ENCODE data around the gene C1orf122.

C1orf122 gene

DNA sequence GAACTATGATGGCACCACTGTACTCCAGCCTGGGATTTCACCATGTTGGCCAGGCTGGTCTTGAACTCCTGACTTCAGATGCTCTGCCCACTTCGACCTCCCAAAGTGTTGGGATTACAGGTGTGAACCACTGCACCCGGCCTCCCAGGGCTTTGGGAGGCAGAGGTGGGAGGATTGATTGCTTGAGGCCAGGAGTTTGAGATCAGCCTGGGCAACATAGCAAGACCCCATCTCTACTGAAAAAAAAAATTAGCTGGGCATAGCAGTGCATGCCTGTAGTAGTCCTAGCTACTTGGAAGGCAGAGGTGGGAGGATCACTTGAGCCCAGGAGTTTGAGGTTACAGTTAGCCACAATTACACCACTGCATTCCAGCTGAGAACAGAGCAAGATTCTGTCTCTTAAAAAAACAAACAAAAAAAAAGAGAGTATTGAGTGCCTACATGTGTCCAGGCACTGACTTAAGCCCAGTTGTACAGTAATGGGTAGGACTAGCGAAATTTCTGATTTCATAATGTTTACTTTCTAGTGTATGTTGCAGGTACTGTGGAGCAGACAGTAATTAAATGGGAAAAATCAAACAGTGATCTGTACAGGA, 9.7 kb upstream of the C1orf122 start:
- no peak for DNase-seq (ENCODE audit: low read depth)

GRCh38 chr1:37802439-37802838, 5.2 kb upstream of the C1orf122 start:
- no peak for DNase-seq (ENCODE audit: low read depth)

DNA sequence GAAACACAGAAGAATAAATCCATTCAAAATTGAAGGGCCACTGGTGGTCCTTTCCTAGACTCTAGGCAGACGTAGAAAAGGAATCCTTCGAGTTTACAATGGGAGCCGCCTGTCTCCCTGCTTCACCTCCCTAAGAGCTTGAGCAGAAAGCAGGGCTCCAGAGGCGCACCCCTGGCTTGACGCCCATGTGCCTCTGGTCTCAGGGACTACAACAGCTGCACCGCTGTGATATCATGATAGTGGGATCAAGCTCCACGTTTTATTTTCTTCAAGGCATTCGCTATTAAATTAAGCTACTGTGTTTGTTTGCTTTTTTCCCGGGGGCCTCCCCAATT, 403 bp upstream of the C1orf122 start:
- no peak for DNase-seq (ENCODE audit: low read depth)

GRCh38 chr1:37808369-37809319, 1.1 kb downstream of the C1orf122 start:
- peak; percentile 47 for DNase-seq (ENCODE audit: low read depth)

- no peak for DNase-seq (ENCODE audit: low read depth)
Measured at GRCh38 chr1:37809942-37810341, 2.4 kb downstream of the C1orf122 start.

GRCh38 chr1:37811027-37811655, 3.6 kb downstream of the C1orf122 start:
- DNase-seq (ENCODE audit: low read depth), result peak; percentile 60

- DNase-seq (ENCODE audit: low read depth), result no peak
Measured at GRCh38 chr1:37813529-37814145, 6.0 kb downstream of the C1orf122 start.

- DNase-seq (ENCODE audit: low read depth), result no peak
Measured at GRCh38 chr1:37814252-37814651, 6.7 kb downstream of the C1orf122 start.

GRCh38 chr1:37817481-37817880, 9.9 kb downstream of the C1orf122 start:
- DNase-seq (ENCODE audit: low read depth), result no peak

DNA sequence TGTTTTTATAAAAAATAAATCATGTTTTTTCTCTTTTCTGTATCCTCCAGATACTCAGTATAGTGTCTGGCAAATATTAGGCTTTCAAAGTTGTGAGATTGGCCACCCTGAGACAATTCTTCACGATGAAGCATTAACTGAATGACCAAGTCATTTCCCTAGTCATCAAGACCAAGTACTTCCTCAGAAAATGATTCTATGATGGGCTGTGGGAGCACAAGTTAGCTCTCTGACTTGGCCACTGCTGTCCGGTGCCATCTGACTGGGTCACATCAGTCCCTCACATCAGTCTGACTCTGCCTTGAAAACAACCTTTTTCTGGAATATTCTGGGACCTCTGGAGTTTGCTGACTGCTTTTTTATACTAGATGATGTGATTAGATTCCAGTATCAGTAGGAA, 13.9 kb downstream of the C1orf122 start:
- DNase-seq (ENCODE audit: low read depth), result no peak

GRCh38 chr1:37822906-37823815, 15.6 kb downstream of the C1orf122 start:
- no peak for DNase-seq (ENCODE audit: low read depth)

- DNase-seq (ENCODE audit: low read depth), result no peak
Measured at GRCh38 chr1:37824001-37824400, 16.4 kb downstream of the C1orf122 start.

DNA sequence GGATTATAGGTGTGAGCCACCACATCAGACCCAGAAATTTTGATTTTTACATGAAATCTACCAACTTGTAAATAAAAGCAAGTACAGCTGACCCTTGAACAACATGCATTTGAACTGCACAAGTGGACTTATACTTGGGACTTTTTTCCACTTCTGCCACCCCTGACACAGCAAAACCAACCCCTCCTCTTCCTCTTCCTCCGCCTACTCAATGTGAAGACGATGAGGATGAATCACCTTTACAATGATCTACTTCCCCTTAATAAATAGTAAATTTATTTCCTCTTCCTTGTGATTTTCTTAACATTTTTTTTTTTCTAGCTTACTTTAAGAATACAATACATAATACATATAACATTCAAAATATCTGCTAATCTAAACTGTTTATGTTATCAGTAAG, 17.9 kb downstream of the C1orf122 start:
- DNase-seq (ENCODE audit: low read depth), result no peak

GRCh38 chr1:37828410-37829074, 21.0 kb downstream of the C1orf122 start:
- DNase-seq (ENCODE audit: low read depth), result no peak

- no peak for DNase-seq (ENCODE audit: low read depth)
Measured at GRCh38 chr1:37831109-37831508, 23.5 kb downstream of the C1orf122 start.

DNA sequence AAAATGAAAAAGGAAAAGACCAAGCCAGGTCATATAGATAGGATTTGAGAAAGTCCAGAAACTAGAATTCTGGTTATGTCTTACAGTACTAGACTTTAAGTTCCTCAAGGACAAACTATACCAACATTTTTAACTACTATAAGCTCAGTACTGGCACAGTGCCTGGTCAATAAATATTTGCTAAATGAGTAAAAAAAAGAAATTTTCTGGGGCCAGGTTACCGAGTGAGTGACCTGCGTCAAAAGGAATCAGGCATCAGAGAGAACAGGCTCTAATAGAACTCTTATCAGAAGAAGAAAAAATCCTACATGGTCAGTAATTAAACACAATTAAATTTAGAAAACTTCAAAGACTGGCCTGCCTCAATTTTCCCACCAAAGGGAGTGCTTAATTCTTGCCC, 24.2 kb downstream of the C1orf122 start:
- no peak for DNase-seq (ENCODE audit: low read depth)

DNA sequence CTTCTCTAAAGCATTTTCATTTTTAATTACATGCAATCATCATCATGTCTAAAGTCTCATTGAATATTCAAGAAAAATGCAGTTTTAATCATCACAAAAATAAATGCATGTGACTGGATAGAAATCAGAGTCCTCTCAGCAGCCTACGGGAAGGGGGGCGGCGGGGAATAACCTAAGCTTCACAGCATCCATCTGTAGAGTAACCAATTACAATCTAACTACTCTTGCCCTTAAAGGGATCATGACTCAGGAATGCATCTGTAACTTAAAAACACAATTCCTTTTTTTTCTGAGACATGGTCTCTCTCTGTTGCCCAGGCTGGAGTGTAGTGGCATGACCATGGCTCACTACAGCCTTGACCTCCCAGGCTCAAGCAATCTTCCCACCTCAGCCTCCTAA, 29.2 kb downstream of the C1orf122 start:
- DNase-seq (ENCODE audit: low read depth), result no peak

GRCh38 chr1:37839676-37840075, 32.1 kb downstream of the C1orf122 start:
- DNase-seq (ENCODE audit: low read depth), result no peak

DNA sequence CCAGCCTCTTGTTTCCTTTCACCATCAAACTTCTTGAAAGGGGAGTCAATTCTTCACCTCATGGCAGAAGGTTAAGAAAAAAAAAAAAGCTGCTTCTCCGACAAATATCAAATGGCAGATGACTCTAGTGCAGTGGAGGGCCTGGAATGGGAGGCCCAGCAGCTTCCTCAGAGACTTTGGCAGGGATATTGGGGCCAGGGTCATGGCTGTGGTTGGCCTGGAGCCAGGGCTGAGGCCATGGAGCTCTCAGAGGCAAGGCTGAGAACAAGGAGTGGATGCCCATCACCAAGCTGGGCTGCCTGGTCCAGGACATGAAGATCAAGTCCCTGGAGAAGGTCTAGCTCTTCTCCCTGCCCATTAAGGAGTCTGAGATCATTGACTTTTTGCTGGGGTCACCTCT, 33.1 kb downstream of the C1orf122 start:
- no peak for DNase-seq (ENCODE audit: low read depth)

GRCh38 chr1:37841652-37842051, 34.1 kb downstream of the C1orf122 start:
- DNase-seq (ENCODE audit: low read depth), result no peak

DNA sequence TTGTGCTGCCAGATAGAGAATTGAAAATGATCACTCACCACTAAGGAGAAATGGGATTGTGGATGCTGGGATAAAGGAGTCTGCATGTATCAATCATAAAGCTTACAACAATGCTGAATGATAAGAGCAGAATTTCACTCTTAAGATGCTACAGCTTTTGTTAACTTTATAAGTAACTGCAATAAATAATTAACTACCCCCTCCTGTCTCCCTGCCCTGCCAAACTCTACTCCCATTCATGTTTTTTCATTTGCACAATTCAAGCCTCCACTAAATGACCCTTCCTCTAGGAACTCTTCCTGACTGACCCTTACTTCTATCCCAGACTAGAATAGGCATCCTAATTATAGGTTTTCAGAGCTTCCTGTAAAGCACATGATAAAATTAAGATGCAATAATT, 36.9 kb downstream of the C1orf122 start:
- DNase-seq (ENCODE audit: low read depth), result no peak

Data from activated T-cell treated with anti-CD3 and anti-CD28 coated beads for 48 hours (primary cell).